H1 (cell line): Measurements from ENCODE around the gene CD4. TPM values are rescaled to one million over a fixed set of nuclear protein-coding genes. Genes with fewer than 3 reads are reported as not detected.

Experiments used
- ASH2L ChIP-seq: fragments of 200-600, 300-600 bp; sonication (generic); IDR thresholded peaks from one replicate; pipeline ENCODE4 v1.7.1; 2017; ENCODE audit warnings: low read length
- CTBP2 ChIP-seq: IDR thresholded peaks from 2 replicates; pipeline ENCODE4 v1.7.0; 2011; ENCODE audit warnings: borderline replicate concordance, mild to moderate bottlenecking, moderate library complexity, mixed read lengths, low read length; ENCODE audit not compliant: insufficient read depth, insufficient read length
- FOSL1 ChIP-seq: IDR thresholded peaks from 2 replicates; pipeline ENCODE4 v1.6.1; 2011; ENCODE audit warnings: mild to moderate bottlenecking, low read depth, low read length, moderate library complexity; ENCODE audit not compliant: insufficient read depth
- HDAC6 ChIP-seq: IDR thresholded peaks from one replicate; pipeline ENCODE4 v1.7.1; 2012; ENCODE audit warnings: low read depth, mild to moderate bottlenecking, inconsistent platforms, low read length, moderate library complexity
- JUND ChIP-seq: IDR thresholded peaks from 2 replicates; pipeline ENCODE4 v1.6.1; 2011; ENCODE audit warnings: mild to moderate bottlenecking, improper control_type of control experiment, low read length
- KDM5A ChIP-seq: fragments of 200-600 bp; IDR thresholded peaks from 2 replicates; pipeline ENCODE4 v1.7.1; 2012; ENCODE audit warnings: mild to moderate bottlenecking, low read length, inconsistent platforms, mixed read lengths
- SIN3A ChIP-seq, 2 experiments: IDR thresholded peaks in 1 of 2; conservative IDR thresholded peaks in 1 of 2; 2 replicates each; pipeline ENCODE4 v1.6.1; 2011 to 2012; ENCODE audit warnings: low read length in 2 of 2, improper control_type of control experiment in 1 of 2, low read depth in 1 of 2, mild to moderate bottlenecking in 1 of 2
- SIRT6 ChIP-seq: IDR thresholded peaks from one replicate; pipeline ENCODE4 v1.7.1; 2012; ENCODE audit warnings: low read length, inconsistent platforms
- TBP ChIP-seq: IDR thresholded peaks from 2 replicates; pipeline ENCODE4 v1.6.1; 2011; ENCODE audit warnings: low read depth, low read length, improper control_type of control experiment
- polyA plus RNA-seq, 7 experiments: library from polyadenylated mRNA; depleted of rRNA in 3 of 7; stranded (reverse) in 5 of 7; unstranded in 2 of 7; fragments of >200 nt in 5 of 7; fragments of 200-250 nt in 2 of 7; gene quantifications; 1 replicate in 5 of 7; 2 replicates in 1 of 7; 4 replicates in 1 of 7; pipeline versions ENCODE4 v1.2.1 to v1.2.3, GENCODE V29; 2011 to 2013; ENCODE audit warnings: missing spikeins in 2 of 7, mixed read lengths in 2 of 7
- total RNA-seq: library from RNA; stranded (reverse); fragmentation: NEBNext Ultra II Directional; extraction: Animal tissue kit (Norgen Biotek cat#: 25700); gene quantifications from 2 replicates; pipeline ENCODE4 v1.2.1, GENCODE V29; 2021

Gene CD4
- total and polyA plus RNA-seq, 2 of the 8 experiments (the other 6 are each of a cell fraction or from before 2014, with no cell fraction given) = 3.4 to 5.1 TPM

- TF ChIP-seq ASH2L = no peak
- TF ChIP-seq TBP = no peak
- no peak for TF ChIP-seq SIRT6
- 0 out of 2 replicates have a peak, but pooled peaks have one; percentile 43 for TF ChIP-seq JUND
- no peak for TF ChIP-seq FOSL1
- no peak for TF ChIP-seq HDAC6
- TF ChIP-seq SIN3A (conservative IDR thresholded peaks at IDR 0.05 in 1 of 2, IDR thresholded peaks at IDR 0.05 in 1 of 2; ENCODE audit: low read depth in 1 of 2, low read length in 2 of 2) = 0 out of 4 replicates have a peak, but pooled peaks of 1 of the 2 experiments have one; percentile 61
- peak; percentile 80 for TF ChIP-seq CTBP2
- TF ChIP-seq KDM5A = no peak
Measured at GRCh38 chr12:6825398-6826124, 36.2 kb downstream of the CD4 start (continued).
